ENCODE results near the gene DOC2B. TPM values are rescaled to one million over a fixed set of nuclear protein-coding genes. Genes with fewer than 3 reads are reported as not detected.
"Not testable (repeated sequence)": the region's sequence is repeated elsewhere in the genome, so short reads cannot be mapped to it uniquely, and the experiment has no call there.

The DOC2B gene
- 0.09 and 0.34 TPM in 2 replicates for total RNA-seq

DNA sequence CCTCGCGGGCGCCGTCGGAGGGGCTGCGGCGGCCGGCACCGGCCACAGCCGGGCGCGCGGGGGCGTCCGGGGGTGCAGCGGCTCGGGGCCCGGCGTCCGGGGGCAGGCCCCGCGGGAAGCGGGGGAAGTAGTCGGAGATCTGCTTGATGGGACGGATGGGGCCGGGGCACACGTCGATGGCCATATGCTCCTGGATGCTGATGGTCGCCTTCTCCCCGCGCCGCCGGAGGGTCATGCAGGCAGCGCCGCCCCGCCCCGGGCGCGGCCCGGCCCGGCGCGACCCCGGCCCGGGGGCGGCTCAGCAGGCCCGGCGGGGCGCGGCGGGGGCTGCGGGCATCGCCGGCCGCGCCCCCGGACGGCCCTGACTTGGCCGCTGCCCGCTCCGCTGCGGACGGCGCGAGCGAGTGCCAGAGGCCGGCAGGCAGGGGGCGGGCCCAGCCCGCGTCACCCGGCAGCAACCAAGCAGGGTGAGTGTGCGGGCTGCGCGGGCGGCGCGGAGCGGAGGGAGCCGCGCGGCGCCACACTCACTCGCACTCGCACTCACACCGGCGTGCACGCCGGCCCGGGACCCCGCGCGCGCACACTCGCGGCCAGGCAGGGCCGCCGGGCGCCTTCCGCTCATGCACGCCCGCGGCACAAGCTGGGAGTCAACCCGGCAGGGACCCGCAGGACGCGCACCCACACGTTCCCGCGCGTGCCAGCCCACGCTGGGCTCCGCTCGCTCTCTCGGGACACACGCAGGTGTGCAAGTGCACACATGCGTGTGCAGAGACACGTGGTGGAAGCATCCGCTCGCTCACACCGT, at the start of gene DOC2B:
Gene DOC2B, minus strand, starts transcription at position 406 of the 805 bp plus-strand sequence. Its CDS starts 171 bp downstream, at position 235.
- intact Hi-C loops (cut with micrococcal nuclease): no loop called here

DNA sequence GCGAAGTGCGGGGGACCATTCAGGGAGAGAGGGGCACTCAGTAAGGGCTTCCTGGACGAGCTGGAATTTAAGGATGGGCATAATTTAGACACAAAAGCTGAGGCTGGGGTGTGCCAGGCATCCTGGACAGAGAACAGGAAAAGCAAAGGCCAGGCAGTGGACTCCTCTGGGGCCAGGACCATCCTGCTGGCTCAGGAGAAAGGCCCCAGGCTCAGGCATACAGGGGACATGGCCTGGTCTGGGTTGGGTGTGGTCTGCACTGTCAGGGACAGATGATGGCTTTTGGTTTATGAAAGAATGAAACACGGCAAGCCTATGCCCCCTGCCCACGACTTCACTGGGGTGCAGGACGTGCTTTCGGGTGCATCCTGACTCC, 48.9 kb upstream of the DOC2B start:
- intact Hi-C loops (cut with micrococcal nuclease): no loop called here

DNA sequence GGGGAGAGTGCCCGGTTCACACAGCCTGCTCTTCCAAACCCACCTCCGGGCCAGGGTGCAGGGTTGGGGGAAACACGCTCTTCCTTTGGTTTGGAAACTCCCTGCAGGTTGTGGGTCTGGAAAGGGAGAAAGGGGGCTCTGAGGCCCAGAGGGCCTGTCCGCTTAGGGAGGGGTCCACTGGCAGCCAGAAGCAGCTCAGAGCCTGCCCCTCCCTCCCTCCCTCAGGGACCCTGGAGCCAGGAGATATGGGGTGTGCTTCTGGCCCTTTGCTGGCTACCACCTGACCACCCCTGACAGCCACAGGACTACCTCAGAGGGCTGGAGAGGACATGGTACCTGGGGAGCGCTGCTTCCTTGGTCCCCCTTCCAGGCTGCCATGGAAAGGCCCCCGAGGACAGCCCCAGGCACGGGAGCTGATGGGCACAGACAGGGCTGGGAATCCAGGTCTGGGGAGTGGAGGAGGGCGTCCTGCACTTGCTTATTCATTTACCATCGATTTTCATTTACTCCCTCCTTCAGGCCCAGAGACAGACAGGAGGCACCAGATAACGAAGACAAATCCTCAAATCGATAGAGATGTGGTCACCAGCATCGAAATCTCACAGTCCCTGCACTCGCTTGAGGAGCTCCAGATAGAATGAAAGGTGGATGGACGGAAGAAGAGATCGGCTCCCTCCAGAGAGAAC, 48.4 kb upstream of the DOC2B start:
- intact Hi-C loops (cut with micrococcal nuclease): no loop called here

DNA sequence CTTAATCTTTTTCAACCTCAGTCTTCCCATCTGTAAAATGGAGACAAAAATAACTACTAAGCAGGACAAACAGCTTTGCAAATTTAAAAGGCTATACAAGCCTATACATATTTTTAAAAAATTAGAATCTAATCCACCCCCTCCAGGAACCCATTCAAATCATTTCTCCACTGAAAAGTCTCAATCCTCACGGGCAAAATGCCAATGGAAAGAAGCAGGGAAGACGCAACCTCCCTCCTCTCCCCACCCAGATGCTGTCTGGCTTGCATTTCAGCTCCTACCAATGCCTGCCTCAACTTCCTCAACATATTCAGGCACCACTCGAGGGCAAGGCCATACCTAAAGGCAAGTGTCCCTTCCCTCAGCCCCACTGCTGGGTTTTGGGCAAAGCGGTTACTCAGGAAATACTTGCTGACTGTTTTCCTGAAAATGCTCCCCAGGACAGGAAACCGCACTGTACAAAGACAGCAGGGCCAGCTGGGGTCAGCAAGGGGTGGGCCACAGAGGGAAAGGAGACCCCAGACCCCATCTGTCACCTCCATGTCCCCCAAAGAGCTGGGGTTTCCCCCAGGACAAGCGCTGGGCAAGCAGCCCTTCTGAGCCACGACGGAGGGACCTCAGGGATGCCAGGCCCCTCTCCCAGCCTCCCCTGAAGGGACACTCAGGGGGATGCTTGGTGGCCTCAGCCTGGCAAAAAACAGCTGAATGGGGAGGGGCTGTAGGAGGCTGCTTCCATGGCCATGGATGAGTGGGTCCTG, 47.7 kb upstream of the DOC2B start:
- intact Hi-C loops (cut with micrococcal nuclease): no loop called here

DNA sequence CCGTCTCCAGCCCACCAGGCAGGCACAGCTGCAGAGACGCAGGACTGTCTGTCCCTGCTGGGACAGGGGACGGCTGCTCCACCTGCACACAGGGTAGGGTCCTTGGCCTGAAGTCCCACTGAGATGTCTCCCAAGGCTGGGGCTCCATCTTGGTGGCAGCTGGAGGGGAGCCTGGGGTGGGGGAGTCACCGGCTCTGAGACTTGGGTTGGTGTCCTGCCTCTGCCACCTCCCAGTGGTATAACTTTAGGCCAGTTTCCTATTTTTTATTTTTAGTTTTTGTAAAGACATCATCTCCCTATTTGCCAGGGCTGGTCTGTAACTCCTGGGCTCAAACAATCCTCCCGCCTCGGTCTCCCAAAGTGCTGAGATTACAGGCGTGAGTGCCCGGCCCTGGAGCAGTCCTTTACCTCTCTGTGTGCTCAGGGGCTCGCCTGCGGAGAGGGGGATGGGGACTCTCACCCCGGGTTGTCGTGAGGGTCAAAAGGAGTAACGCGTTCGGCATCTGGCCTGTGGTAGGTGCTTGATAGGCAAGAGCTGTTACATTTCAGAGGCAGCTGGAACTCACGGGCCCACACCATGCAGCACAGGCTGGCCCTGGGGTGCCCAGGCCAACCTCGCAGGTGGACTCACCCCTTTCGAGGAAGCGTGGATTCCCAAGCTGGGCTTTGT, 46.6 kb upstream of the DOC2B start:
- intact Hi-C loops (cut with micrococcal nuclease): no loop called here

DNA sequence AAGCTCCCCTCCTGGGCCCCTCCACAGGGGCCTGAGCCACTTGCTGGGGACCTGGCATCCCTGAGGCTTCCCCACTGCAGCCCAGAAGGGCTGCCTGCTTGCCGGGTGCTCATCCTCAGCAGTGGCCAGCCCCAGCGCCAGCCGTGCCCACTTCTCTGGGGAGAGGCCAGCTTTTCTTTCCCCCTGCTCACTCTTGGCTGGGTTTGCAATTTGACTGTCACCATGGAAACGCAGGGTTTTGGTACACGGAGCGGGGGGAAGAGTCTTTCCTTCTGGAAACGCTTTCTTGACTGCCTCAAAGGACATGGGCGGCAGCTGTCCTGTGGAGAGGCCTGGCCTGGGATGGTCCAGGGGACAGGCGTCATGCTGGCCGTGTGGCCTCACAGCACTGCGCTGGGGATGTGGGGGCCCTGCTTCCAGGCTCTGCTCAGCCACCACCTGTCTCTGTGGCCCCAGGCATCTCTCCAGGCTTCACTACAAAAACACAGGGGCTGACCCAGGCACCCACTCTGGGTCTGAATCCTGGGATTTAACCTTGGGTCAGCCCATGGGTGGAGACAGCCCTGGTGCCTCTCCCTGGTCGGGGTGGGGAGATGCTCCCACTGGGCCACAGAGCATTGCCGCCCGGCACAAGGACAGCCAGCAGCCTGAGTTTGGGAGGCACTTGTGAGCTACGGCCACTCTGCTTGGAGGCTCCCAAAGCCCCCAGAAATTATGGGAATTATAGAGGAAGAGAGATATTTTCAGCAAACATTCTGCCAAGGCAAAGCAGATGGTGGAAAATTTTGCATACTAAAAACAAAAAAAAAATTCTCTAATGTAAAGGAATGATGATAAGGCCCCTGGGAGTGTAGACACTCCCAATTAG, 45.9 kb upstream of the DOC2B start:
- intact Hi-C loops (cut with micrococcal nuclease): no loop called here

DNA sequence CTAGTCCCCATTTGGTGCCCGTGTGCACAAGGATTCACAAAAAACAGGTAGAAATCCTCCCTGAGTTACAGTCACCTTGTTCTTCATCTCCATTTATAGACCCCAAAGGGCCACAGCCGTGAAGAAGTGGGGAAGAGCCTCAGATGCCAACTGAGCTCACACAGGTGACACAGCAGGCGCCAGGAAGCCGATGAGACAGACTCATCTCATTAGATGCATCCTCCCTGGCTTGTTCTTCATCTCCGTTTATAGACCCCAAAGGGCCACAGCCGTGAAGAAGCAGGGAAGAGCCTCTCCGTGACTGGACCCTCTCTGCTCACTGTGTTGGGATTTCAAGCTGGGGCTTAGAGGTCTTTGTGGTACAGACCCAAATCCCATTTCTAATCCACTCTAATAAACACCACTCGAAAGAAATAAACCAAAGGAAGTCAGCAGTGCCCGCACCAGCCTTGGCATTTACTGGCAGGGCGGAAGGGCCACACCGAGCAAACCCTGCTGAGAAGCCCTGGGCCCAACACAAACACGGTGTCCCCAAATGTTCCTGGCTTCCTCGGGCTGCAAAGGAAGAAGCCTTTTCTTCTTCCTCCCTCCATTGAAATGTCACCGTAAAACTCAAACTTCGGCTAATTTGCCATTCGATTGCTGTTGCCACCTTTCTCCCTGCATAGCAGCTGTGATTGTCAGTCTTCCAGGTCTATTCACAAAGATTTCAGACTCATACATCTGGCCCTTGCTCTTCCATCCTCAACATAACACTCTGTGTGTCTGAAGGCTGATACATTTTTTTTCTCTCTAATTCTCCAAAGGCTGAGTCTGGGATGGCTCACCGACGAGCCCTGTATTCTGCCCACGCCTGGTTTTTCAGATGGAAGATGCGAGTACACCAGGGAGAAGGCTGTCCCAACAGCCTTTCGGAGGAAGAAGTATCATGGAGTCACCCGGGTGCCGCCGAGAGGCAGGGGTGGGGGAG, 44.9 kb upstream of the DOC2B start:
- intact Hi-C loops (cut with micrococcal nuclease): no loop called here

DNA sequence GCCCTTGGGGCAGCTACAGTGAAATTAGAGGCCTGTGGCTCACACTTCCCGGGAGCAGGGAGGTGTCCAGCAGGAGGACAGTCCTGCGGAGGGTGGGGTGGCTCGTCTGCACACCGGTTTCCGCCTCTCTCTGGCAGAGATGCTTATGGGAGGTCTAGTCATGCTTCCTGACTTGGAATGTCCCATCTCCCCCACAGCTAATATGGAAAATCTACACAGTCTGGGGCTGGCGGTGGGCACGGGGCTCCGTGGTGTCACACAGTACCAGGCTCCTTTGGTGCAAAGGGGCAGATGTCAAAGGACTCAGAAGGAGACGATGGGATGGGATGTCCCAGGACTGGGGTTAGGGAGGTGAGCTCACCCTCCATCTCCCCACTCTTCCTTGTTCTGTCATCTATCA, 44.1 kb upstream of the DOC2B start:
- intact Hi-C loops (cut with micrococcal nuclease): no loop called here

DNA sequence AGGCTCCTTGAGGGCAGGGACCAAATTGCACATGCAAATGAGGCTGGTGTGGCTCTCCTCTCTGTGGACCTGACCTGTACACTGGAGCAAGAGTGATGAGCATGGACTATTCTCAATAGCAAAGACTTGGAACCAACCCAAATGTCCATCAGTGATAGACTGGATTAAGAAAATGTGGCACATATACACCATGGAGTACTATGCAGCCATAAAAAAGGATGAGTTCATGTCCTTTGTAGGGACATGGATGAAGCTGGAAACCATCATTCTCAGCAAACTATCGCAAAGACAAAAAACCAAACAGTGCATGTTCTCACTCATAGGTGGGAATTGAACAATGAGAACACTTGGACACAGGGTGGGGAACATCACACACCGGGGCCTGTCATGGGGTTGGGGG, 43.1 kb upstream of the DOC2B start:
- intact Hi-C loops (cut with micrococcal nuclease): not testable (repeated sequence)

DNA sequence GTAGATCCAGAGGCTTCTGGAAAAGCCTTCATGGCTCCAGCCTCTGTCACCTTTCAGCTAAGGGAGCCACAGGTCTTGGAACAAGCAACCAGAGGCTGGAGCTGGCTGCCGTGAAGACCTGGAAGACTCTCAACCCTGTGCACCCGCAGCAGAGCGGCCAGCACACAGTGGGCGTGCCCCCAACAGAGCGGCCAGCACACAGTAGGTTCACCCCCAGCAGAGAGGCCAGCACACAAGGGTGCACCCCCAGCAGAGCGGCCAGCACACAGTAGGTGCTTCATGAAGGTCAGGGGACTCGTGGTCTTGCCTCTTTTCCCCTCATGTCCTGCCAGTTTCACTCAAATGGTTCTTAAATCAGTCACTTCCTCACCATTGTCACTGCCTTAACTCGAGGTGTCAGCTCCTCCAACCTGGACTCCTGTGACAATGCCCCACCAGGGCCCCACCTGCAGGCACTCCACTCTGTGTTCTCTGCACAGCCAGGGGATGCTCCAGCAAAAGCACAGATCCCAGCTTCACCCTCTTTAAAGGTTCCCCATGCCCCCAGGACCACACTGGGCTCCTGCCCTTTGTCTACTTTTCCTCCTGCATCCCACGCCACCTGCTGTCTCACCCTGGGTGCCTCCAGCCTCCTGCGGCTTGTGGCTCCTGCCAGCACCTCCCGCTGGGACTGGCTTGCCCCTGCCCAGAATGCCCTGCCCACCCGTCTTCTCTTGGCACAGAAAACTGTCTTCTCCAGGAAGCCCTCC, 42.4 kb upstream of the DOC2B start:
- intact Hi-C loops (cut with micrococcal nuclease): no loop called here

DNA sequence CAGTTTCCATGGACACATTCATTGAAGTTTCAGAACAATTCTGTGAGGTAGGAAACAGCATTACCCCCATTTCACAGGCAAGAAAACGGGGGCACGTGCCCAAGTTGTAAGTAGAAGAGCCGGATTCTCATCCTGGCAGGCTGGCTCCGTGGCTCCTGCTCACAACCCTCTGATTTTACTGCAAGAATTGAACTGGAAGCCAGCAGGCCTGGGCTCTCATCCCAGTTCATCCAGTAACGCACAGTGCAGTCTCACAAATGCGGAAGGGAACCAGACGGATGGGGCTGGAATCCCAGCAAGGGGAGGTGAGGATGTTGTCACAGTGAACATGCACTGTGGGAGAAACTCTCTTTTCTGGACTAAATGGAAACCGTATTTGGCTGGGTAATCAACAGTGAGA, 40.7 kb upstream of the DOC2B start:
- intact Hi-C loops (cut with micrococcal nuclease): no loop called here

DNA sequence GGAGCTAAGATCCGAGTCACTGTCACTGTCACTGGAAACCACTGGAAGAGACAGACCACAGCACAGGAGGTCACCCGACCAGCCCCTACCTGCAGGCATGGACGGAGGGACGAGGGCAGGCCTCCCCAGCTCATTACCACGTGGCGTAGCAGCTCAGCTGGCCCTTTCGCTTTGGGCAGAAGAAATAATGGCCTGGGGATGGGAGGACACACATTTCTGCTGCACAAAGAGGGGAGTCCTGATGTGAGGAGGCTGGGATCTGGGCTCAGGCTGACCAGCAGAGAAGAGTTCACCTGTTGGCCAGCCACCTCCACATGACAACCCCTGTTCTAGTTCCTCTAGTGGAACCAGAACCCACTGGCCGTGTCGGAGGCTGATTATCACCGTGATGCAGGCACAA, 38.2 kb upstream of the DOC2B start:
- intact Hi-C loops (cut with micrococcal nuclease): no loop called here

DNA sequence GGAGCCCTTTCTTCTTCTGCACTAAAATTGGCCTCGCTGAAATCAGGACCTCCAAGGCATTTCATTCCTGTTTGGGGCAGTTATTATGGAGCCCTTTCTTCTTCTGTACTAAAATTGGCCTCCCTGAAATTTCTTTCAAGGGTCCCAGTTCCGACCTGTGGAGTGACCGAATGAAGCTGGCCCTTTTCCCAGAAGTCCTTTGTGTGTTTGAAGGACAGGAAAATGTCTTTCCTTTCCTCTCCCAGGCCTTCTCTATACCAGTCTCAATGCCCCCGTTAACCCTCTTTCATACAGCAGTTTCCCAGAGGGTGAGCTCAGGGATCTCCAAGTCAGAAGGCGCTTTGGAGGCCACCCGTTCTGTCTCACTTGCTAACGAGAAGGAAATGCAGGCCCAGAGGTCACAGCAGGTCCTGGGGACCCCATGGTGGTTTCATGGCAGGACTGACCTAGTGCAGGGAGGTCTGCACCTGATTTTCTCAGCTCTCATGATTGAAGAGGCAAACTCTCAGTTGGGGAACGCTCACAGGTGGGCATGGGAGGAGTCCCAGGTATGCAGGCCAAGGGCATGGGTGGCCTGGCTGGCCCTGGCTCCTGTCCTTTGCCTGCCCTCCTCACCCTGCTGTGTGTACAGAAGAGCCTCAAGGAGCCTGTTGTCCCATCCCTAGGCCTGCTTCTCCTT, 37.1 kb upstream of the DOC2B start:
- intact Hi-C loops (cut with micrococcal nuclease): no loop called here

DNA sequence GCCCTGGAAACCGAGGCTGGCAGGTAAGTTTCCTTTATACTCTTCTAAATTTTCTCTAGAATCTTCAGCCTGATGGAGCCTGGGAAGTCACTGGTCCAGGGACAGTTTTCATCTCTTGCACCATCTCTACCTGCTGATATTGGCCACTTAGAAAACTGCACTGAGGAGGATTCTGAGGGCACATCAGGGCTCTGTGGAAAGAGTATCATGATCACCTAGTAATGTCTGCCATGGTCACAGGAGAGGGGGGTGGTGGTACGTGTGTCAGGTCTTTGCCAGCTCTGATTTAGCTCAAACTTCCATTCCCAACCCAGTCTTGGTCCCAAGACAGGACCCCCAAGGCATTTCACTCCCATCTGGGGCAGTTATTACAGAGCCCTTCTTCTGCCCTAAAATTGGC, 35.2 kb upstream of the DOC2B start:
- intact Hi-C loops (cut with micrococcal nuclease): no loop called here

DNA sequence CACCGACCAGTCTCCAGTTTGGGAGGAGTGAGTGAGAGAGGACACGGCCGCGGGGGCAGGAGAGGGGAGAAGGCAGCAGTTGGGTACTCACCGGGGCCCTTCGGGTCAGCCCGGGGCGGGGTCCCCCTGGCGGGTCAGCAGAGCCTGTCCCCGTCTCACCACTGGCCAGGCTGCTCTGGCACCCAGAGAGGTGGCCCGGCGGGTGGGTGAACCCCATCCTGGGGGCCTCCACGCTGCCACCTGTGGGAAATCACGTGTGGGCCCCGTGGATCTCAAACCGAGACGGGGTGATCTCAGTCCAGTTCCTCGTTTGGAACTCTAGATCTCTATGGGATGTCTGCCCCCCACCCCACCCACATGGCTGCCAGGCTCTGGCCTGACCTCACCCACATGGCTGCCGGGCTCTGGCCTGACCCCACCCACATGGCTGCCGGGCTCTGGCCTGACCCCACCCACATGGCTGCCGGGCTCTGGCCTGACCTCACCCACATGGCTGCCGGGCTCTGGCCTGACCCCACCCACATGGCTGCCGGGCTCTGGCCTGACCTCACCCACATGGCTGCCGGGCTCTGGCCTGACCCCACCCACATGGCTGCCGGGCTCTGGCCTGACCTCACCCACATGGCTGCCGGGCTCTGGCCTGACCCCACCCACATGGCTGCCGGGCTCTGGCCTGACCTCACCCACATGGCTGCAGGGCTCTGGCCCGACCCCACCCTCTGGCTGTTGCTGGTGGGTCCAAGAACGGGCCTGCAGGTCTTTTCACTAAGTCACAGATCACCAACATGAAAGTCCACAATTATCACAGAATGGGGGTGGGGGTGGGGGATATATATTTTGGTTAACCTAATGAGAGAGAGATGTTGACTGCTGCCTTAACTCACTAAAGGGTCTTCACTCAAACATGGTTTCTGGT, 34.4 kb upstream of the DOC2B start:
- intact Hi-C loops (cut with micrococcal nuclease): not testable (repeated sequence)

DNA sequence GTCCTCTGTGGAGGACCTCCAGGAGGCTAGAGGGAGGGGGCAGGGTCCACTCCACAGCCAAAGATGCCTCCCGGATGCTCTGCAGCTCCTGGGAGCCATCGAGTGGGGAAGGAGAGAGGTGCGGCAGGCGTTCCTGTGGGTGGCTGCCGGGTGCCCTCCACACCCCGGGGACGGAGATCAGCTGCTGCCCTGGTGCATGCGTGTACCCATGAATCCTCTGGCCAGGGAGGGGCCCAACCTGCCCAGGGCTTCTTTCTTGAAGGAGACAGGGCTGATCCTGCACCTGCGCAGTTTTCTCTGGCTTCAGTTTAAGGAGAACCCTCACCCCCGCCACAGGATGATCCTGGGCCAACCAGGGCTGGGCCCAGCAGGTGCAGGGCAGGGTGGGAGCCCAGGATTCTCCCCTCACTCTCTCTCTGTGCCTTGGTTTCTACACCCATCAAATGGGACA, 33.5 kb upstream of the DOC2B start:
- intact Hi-C loops (cut with micrococcal nuclease): no loop called here
